IPS DF 4.7 (cell line): ENCODE measurements around the gene CCR6.
"Not testable (repeated sequence)": the region's sequence is repeated elsewhere in the genome, so short reads cannot be mapped to it uniquely, and the experiment has no call there.

Experiments used
- DNase-seq: peaks from one replicate; pipeline ENCODE4 v3.0.0-alpha.2; 2013; ENCODE audit warnings: low spot score; ENCODE audit errors: extremely low read depth

CCR6 gene

GRCh38 chr6:167141667-167142432 lies 19.0 kb downstream of the CCR6 start:
- DNase-seq = no peak

- no peak for DNase-seq
These were observed 19.5 kb downstream of the CCR6 start for GRCh38 chr6:167142433-167142761.

- DNase-seq = no peak
These were observed 20.1 kb downstream of the CCR6 start for GRCh38 chr6:167143041-167143440.

GRCh38 chr6:167145461-167145860 lies 22.6 kb downstream of the CCR6 start:
- no peak for DNase-seq

GRCh38 chr6:167146135-167146534 lies 23.2 kb downstream of the CCR6 start:
- no peak for DNase-seq

GRCh38 chr6:167146977-167147376 lies 24.1 kb downstream of the CCR6 start:
- DNase-seq = no peak

- no peak for DNase-seq
These were observed 25.1 kb downstream of the CCR6 start for GRCh38 chr6:167148021-167148420.

GRCh38 chr6:167148997-167149396 lies 26.1 kb downstream of the CCR6 start:
- DNase-seq = no peak

- DNase-seq = no peak
These were observed 28.1 kb downstream of the CCR6 start for GRCh38 chr6:167150941-167151549.

- no peak for DNase-seq
These were observed 28.8 kb downstream of the CCR6 start for GRCh38 chr6:167151648-167152047.

GRCh38 chr6:167152862-167153261 lies 30.0 kb downstream of the CCR6 start:
- no peak for DNase-seq

GRCh38 chr6:167153521-167153959 lies 30.6 kb downstream of the CCR6 start:
- no peak for DNase-seq

- no peak for DNase-seq
These were observed 31.4 kb downstream of the CCR6 start for GRCh38 chr6:167154291-167154690.

GRCh38 chr6:167154895-167155294 lies 32.0 kb downstream of the CCR6 start:
- no peak for DNase-seq

GRCh38 chr6:167157414-167157813 lies 34.5 kb downstream of the CCR6 start:
- no peak for DNase-seq

GRCh38 chr6:167157863-167158262 lies 35.0 kb downstream of the CCR6 start, which contains the start of gene GPR31:
Gene GPR31 (minus strand): TSS chr6:167157980. CDS start chr6:167157831, 149 bp downstream.
- no peak for DNase-seq

- no peak for DNase-seq
These were observed 39.1 kb downstream of the CCR6 start for GRCh38 chr6:167161851-167162467.

GRCh38 chr6:167162591-167162990 lies 39.7 kb downstream of the CCR6 start:
- no peak for DNase-seq

- peak; percentile 97 for DNase-seq
These were observed 40.6 kb downstream of the CCR6 start for GRCh38 chr6:167163476-167164011.

- no peak for DNase-seq
These were observed 41.4 kb downstream of the CCR6 start for GRCh38 chr6:167164261-167164660.

- DNase-seq = no peak
These were observed 43.1 kb downstream of the CCR6 start for GRCh38 chr6:167165858-167166471.

GRCh38 chr6:167167699-167168098 lies 44.8 kb downstream of the CCR6 start:
- not testable (repeated sequence) for DNase-seq
